Stimulated activated CD4-positive, alpha-beta T cell treated with anti-CD3 and anti-CD28 coated beads, Interleukin-2, amount 100 ng/mL, for 48 hours (primary cell): ENCODE results near the gene ZBTB48.
"Not testable (repeated sequence)": the region's sequence is repeated elsewhere in the genome, so short reads cannot be mapped to it uniquely, and the experiment has no call there.

Experiments
- DNase-seq, 2 donors: peaks; one replicate each; pipeline ENCODE4 v3.0.0-alpha.2; 2020

The ZBTB48 gene

GRCh38 chr1:6592865-6593593, 13.2 kb downstream of the ZBTB48 start:
- DNase-seq: no peak

DNA sequence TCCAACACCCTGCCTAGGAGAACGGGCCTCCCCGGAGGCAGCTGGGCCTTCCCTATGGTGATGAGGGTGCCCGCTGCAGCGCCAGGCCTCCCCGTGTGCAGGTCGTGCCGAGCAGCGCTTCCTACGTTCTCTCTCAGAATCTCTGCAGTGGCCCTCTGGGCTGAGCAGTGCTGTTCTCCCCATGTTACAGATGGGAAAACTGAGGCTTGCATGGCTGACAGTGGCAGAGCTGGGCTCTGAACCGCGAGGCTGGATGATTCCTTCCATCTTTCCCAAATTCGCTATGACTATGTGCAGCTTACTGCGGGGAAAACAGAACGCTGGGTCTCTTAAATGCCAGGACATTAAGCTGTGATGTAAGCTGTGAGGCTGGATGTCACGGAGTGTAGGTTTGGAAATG, 14.0 kb downstream of the ZBTB48 start:
- DNase-seq: no peak

GRCh38 chr1:6594977-6595740, 15.4 kb downstream of the ZBTB48 start:
- DNase-seq: no peak

DNA sequence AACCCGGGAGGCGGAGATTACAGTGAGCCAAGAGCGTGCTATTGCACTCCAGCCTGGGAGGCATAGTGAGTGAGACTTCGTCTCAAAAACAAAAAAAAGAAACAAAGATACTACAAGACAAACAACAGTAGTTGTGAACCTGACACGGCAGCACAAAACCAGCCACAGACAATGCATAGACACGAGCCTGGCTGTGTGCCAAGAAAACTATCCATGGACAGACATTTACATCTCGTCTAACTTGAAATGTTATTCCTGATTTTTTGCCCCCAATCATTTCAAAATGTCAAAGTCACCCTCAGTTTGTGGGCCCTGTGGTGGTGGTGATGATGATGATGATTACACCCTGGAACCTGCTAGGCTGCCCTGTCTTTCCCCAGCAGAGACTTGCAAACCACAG, 16.6 kb downstream of the ZBTB48 start:
- no peak for DNase-seq

DNA sequence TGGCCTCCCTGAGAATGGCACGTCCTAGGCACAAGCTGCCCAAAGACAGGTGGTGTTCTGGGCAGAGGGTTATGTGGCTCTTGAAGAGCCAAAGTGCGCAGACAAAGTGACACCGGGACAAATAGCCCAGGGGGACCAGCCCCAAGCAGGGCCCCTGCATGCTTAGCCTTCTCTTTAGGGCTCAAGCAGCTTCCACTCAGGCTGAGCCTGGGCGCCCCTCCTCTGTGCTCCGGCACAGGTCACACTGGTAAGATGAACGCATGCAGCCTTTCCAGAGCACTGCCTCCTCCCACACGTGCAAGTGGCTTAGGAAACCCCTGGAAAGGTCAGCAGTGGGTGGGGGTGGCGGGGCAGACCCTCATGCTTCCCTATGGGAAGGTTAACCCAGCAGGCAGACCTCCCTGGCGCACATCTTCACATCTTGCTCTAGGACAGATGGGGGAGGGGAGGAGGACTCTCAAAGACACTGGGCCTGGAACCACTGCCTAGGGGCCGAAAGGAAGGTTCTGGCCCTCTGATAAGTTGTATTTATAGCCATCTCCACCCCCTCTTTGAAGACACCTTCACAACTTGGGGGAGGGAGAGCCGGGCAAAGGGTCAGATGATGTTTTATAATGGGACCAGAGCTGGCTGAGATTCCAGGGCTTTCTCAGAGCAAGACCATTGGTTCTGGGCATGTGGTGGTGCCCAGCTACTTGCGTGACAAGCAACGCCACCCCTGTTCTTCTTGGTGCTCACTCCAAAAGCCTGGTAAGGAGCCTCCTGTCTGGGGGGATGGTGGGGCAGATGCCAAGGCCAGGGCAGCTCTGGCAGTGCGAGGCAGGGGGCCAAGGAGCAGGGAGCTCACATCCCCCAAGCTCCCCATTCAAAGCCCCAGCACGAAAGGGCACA, 17.3 kb downstream of the ZBTB48 start:
- no peak for DNase-seq

DNA sequence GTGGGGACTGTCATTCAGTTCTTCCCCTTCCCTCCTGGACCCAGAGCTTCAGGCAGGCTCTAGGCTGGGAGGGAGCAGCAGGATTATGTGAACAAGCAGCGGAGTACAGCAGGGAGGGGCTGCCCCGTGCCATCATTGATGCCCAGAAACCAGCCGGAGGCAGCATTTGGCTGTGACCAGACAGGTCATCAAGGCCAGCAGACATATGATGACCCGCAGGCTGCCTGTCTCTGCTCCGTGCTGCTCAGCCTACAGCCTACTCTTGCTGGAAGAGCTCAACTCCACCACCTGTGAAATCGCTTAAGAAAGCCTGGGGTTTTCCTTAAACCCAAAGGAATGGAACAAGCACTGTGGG, 18.0 kb downstream of the ZBTB48 start:
- no peak for DNase-seq

GRCh38 chr1:6599141-6599975, 19.6 kb downstream of the ZBTB48 start:
- DNase-seq: peak in 1 of 2 donors; percentile 32

DNA sequence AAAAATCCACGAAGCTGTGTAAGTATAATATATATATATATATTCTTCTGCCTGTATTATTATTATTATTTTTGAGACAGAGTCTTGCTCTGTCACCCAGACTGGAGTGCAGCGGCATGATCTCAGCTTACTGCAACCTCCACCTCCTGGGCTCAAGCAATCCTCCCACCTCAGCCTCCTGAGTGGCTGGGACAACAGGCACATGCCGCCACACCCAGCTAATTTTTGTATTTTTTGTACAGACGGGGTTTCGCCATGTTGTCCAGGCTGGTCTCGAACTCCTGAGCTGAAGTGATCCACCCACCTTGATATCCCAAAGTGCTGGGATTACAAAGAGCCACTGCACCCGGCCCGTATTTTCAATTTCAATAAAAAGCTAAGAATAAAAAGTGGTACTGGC, 20.2 kb downstream of the ZBTB48 start:
- DNase-seq: not testable (repeated sequence)

GRCh38 chr1:6600410-6601048, 20.7 kb downstream of the ZBTB48 start:
- no peak for DNase-seq

DNA sequence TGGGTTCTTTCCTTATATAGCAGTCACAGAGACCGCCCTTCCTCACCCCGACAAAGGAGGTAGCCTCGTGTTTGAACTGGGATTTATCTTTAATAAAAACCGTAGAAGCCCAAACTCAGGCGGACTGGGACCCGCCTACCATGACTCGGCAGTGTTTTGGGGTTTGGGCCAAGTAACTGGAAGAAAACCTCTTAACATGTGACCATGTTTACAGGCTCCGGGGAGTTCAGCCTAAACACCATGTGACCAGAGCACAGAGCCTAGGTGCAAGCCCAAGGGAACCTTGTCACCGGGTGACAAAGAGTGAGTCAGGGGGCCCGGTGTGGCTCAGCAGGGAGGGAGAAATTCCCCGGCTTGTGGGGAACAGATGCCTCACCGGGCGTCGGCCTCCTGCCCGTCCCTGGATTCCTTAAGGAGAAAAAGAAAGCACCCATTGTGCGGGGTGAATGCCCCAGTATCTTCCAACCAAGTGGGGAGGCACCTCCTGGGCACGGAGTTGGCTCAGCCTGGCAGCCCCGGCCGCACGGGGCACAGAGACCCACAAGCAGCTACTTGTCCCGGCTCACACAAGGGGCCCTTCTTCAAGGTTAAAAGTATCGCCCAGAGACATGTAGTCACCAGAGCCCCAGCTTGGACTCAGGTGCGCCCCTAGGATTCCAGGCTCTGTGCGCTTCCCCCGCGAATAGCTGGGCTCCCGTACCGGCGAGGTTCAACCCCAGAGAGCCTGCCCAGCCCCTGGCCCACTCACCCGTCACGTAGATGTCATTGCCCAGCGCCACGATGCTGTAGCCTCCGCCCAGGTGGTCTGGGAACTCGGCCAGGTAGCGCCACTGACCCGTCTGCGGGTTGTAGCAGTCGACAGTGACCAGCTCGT, 21.5 kb downstream of the ZBTB48 start:
- DNase-seq: peak; percentile 76 to 77

GRCh38 chr1:6601923-6602668, 22.3 kb downstream of the ZBTB48 start:
- DNase-seq: no peak

GRCh38 chr1:6602669-6603237, 23.0 kb downstream of the ZBTB48 start, which contains the start of gene KLHL21:
Gene KLHL21, minus strand, starts transcription at chr1:6602869. Its CDS starts 52 bp downstream, at chr1:6602817.
- peak; percentile 76 to 84 for DNase-seq

DNA sequence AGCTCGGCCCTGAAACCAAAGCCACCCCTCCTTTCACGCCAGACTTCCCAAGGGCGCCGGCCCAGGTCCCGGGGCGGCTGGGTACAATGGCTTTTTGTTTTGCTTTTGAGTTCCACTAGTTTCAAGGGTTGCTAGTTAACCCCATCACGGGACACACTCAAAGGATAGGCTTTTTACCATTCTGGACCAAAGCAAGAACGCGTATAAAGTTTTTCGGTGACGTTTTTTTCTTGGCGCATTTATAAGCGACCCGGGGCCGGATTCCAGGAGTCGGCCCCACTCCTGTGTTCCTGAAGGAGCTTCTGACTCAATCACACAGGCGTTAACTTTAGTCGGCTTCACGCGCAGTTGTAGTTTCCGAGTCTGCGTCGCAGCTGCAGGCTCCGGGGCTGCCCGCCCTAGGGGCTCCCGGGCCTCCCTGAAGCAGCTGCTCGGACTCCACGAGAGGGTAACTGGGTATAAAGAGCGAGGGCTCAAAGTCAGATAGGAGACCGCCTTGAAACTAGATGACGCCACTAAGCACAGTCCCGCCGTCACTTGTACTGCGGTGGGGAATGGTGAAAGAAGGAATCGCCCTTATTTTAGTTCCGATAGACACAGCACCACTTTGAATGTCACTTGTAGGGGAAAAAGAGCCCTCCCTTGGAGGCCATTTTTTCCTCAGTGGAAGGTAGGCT, 23.6 kb downstream of the ZBTB48 start:
- DNase-seq: peak in 1 of 2 donors; percentile 46

- DNase-seq: no peak
Measured at GRCh38 chr1:6603915-6604558, 24.2 kb downstream of the ZBTB48 start.

- no peak for DNase-seq
Measured at GRCh38 chr1:6612641-6613360, 33.0 kb downstream of the ZBTB48 start.

DNA sequence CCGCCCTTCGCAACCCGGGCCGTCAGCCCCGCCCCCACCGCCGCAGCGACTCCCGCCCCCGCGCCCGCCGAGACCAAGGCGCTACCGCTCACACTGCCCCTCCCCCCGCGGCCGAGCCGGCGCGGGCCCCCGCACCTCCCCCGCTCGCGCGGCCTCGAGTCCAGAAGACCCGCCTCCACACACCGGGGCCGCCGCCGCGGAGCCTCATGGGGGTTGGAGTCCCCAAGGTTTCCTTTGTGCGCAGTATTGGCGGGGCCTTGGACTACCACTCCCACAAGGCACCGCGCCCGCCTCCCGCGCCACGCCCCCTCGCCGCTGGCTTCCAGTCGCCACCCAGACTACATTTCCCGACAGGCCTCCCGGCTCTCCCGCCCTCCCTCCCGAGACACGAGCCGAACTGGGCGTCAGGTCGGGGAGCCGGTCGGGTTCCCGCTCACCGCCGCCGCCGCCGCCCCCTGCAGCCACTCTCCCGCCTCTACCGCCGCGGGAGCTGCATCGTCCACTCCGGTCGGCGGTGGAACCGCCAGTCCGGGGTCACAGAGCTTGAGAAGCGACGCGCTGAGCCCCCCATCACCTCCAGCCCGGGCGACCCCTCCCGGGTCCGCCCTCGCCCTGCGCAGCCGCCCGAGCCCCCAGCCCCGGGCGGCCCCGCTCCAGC, 33.7 kb downstream of the ZBTB48 start, which contains the start of gene PHF13:
Gene PHF13, plus strand, starts transcription at position 371 of the 658 bp plus-strand sequence. CDS start 336 bp downstream, outside the sequence.
- peak; percentile 99 for DNase-seq
